Lung (tissue), 12 donors: Measurements from ENCODE around the gene DOCK2. TPM values are rescaled to one million over a fixed set of nuclear protein-coding genes. Genes with fewer than 3 reads are reported as not detected.

Experiments
- ATAC-seq: fragments of 200-7000 bp; cut with Tn5 transposase; one replicate; pipeline ENCODE4 v1.9.1; 2020; ENCODE audit warnings: moderate number of reproducible peaks; ENCODE audit not compliant: insufficient read depth, low FRiP score
- DNase-seq, 3 donors: peaks; one replicate each; pipeline ENCODE4 v3.0.0-alpha.2; 2013 to 2017
- H3K27ac ChIP-seq, 2 donors: one replicate each; pipeline ENCODE4 v1.5.1; 2013; ENCODE audit warnings: mild to moderate bottlenecking in 2 of 2, moderate library complexity in 2 of 2, control low read depth in 1 of 2, inconsistent platforms in 1 of 2, low read depth in 1 of 2, low read length in 1 of 2
- H3K27me3 ChIP-seq, 3 donors: one replicate each; pipeline ENCODE4 v1.5.1; 2013; ENCODE audit warnings: low read length in 2 of 3; ENCODE audit not compliant: control insufficient read depth in 3 of 3, insufficient read depth in 3 of 3
- H3K36me3 ChIP-seq, 4 donors: one replicate each; pipeline ENCODE4 v1.5.1; 2013; ENCODE audit warnings: low read length in 4 of 4, mild to moderate bottlenecking in 1 of 4, moderate library complexity in 1 of 4; ENCODE audit not compliant: control insufficient read depth in 4 of 4, insufficient read depth in 4 of 4
- H3K4me1 ChIP-seq, 5 donors: one replicate each; pipeline ENCODE4 v1.5.1; 2013; ENCODE audit warnings: low read length in 5 of 5, mild to moderate bottlenecking in 2 of 5, moderate library complexity in 1 of 5; ENCODE audit not compliant: control insufficient read depth in 5 of 5, insufficient read depth in 5 of 5
- H3K4me3 ChIP-seq: one replicate; pipeline ENCODE4 v1.5.1; 2013; ENCODE audit warnings: mild to moderate bottlenecking, control low read depth, moderate library complexity
- H3K9ac ChIP-seq, 2 donors: one replicate each; pipeline ENCODE4 v1.5.1; 2013; ENCODE audit warnings: low read length in 2 of 2, control low read depth in 1 of 2; ENCODE audit not compliant: insufficient read depth in 1 of 2
- H3K9me3 ChIP-seq, 4 donors: one replicate each; pipeline ENCODE4 v1.5.1; 2013; ENCODE audit warnings: low read length in 3 of 4, mild to moderate bottlenecking in 1 of 4, moderate library complexity in 1 of 4; ENCODE audit not compliant: control insufficient read depth in 4 of 4, insufficient read depth in 3 of 4
- WGBS, 2 donors: extraction: QIAGEN DNeasy Blood & Tissue Kit; methylation state at CpG; one replicate each; pipeline ENCODE4 v1.1.7; 2013; 5-methylcytosine and 5-hydroxymethylcytosine counted together
- polyA plus RNA-seq, 2 donors: library from polyadenylated mRNA; stranded (reverse); fragments of 200-250 nt; gene quantifications; one replicate each; pipeline ENCODE4 v1.2.1, GENCODE V29; 2013
- total RNA-seq, 2 donors: library from RNA; depleted of rRNA in 1 of 2; stranded (reverse); fragments of >200 nt in 1 of 2; gene quantifications; one replicate each; pipeline ENCODE4 v1.2.1, GENCODE V29; 2014 to 2021
- TF ChIP-seq, protein P1 (sequence below): IDR thresholded peaks from 2 replicates; pipeline ENCODE4 v1.5.1; 2012; ENCODE audit warnings: mild to moderate bottlenecking; ENCODE audit errors: control extremely low read depth, extremely low read depth
- donor health status: control.
- donor health status: control.
- donor health status: Bipolar disorder and iron deficiency.
- donor health status: healthy.
- donor health status: DM: yes; HTN: yes; CAD: no.

The DOCK2 gene
- total and polyA plus RNA-seq, 4 donors: 9.6 to 66.6 (median 43.4) TPM

DNA sequence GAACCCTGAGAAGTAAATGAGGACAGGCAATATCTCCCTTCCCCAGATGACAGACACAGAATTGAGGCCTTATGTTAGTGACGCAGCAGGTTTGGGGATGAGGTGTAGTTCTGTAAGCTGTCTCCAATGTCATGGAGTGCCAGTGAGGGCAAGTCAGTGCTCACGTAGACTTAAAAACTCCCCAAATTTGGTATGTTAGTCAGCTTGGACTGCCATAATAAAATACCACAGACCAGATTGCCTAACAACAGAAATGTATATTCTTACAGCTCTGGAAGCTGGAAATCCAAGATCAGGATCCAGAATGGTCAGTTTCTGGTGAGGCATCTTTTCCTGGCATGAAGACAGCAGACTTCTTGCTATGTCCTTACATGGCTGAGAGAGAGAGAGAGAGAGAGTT lies 483.5 kb downstream of the DOCK2 start:
- H3K9me3 ChIP-seq: peaks cover 0 to 2% (median under 1%) of the 10 kb centered on the region in 4 donors
- H3K9ac ChIP-seq: no peak overlapping the region
- no peak overlapping the region for H3K27ac ChIP-seq
- peaks cover 0 to 2% (median 0%) of the 10 kb centered on the region in 3 donors for H3K27me3 ChIP-seq
- no peaks in the 10 kb centered on the region for H3K36me3 ChIP-seq
- H3K4me1 ChIP-seq: no peaks in the 10 kb centered on the region
- WGBS, 2 donors: 97 to 98% methylated on average over 2 of the region's 2 CpGs
- ATAC-seq: no peak
- no peak for DNase-seq
- TF ChIP-seq, protein P1, sequence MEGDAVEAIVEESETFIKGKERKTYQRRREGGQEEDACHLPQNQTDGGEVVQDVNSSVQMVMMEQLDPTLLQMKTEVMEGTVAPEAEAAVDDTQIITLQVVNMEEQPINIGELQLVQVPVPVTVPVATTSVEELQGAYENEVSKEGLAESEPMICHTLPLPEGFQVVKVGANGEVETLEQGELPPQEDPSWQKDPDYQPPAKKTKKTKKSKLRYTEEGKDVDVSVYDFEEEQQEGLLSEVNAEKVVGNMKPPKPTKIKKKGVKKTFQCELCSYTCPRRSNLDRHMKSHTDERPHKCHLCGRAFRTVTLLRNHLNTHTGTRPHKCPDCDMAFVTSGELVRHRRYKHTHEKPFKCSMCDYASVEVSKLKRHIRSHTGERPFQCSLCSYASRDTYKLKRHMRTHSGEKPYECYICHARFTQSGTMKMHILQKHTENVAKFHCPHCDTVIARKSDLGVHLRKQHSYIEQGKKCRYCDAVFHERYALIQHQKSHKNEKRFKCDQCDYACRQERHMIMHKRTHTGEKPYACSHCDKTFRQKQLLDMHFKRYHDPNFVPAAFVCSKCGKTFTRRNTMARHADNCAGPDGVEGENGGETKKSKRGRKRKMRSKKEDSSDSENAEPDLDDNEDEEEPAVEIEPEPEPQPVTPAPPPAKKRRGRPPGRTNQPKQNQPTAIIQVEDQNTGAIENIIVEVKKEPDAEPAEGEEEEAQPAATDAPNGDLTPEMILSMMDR: no peak
- no peak overlapping the region for H3K4me3 ChIP-seq

DNA sequence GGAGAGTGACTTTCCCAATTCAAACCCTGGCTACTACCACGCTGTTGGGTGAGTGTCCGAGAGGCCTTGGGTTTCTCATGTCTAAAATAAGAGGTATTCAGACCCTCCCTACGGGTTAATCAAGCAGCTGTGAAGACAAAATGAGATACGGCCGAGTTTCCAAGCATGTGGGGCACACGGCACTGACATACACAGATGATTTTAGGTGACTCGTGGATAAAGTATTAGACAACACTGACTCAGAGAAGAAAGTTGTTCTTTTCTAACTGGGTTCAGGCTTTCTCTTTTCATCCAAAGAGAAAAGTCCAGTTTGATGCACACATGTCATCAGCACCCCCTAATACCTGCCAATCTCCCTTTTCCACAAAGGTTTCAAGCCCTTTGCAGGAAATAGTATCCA lies 484.2 kb downstream of the DOCK2 start:
- H3K36me3 ChIP-seq: no peaks in the 10 kb centered on the region
- no peak for DNase-seq
- H3K4me1 ChIP-seq: no peaks in the 10 kb centered on the region
- H3K9me3 ChIP-seq: peaks cover 0 to 3% (median 1%) of the 10 kb centered on the region in 4 donors
- H3K27ac ChIP-seq: no peak overlapping the region
- H3K4me3 ChIP-seq: no peak overlapping the region
- H3K27me3 ChIP-seq: peaks cover 0 to 2% (median 0%) of the 10 kb centered on the region in 3 donors
- TF ChIP-seq, protein P1: no peak
- H3K9ac ChIP-seq: no peak overlapping the region
- WGBS, 2 donors: 91% methylated on average over 7 of the region's 7 CpGs
- no peak for ATAC-seq

DNA sequence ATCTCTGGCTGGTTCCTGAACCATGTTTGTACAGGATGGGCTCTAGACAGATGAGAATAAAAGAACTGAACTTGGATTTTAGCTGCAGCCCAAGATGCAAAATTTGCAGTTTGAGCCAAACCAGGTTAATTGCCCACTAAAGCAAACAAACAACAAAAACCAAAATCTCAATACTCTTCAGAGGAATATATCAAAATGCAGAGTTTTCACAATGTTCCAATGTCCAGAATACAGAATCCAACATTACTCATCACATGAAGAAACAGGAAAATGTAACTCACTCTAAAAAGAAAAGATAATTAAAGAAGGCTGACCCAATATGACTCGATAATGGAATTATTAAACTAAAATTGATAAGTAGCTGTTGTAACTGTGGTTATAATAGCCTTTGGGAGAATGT lies 489.0 kb downstream of the DOCK2 start:
- Histone ChIP-seq H3K27me3 (no peaks in the 10 kb centered on the region), H3K27ac (no peak overlapping the region), H3K9ac (no peak overlapping the region), H3K9me3 (peaks cover 0 to 5% (median 3%) of the 10 kb centered on the region in 4 donors), H3K4me3 (no peak overlapping the region), H3K4me1 (no peaks in the 10 kb centered on the region), H3K36me3 (no peaks in the 10 kb centered on the region)
- WGBS, 2 donors: 84 to 95% methylated on average over 1 of the region's 1 CpG
- ATAC-seq (no peak), DNase-seq (no peak)
- TF ChIP-seq, protein P1: no peak

DNA sequence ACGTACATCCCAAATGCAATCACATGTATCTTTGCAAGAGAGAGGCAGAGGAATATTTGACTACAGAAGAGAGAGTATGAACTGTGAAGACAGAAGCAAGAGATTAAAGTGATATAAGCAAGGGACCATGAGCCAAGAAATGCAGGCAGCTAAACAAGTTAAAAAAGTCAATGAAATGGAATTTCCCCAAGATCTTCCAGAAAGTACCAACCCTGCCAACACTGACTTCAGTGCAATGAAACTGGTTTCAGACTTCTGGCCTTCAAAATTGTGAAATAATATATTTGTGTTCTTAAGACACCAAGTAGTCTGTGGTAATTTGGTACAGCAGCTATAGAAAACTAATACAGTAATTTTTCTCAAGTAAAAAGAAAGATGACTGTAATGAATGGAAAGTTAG lies 489.6 kb downstream of the DOCK2 start:
- Histone ChIP-seq H3K27me3 (no peaks in the 10 kb centered on the region), H3K9ac (no peak overlapping the region), H3K36me3 (no peaks in the 10 kb centered on the region), H3K27ac (no peak overlapping the region), H3K4me1 (no peaks in the 10 kb centered on the region), H3K9me3 (peaks cover 0 to 5% (median 3%) of the 10 kb centered on the region in 4 donors), H3K4me3 (no peak overlapping the region)
- DNase-seq (no peak), ATAC-seq (no peak)
- TF ChIP-seq, protein P1: no peak
- 86 to 92% methylated on average over 1 of the region's 1 CpG for WGBS, 2 donors
